Neural cell (in vitro differentiated cells): ENCODE measurements around the gene AIF1L. TPM values are rescaled to one million over a fixed set of nuclear protein-coding genes. Genes with fewer than 3 reads are reported as not detected.

ENCODE experiments used
- H2AFZ ChIP-seq: fragments of 200-600, 300-800 bp; sonication (generic), shearing (Covaris generic); 2 replicates; pipeline ENCODE4 v1.6.0; 2014; ENCODE audit warnings: low read depth, mild to moderate bottlenecking, antibody characterized with exemption, low read length, moderate library complexity
- H3F3A ChIP-seq: fragments of 200-600 bp; shearing (Covaris generic); 2 replicates; pipeline ENCODE4 v1.6.1; 2016; ENCODE audit warnings: mild to moderate bottlenecking, moderate library complexity, mixed read lengths, antibody characterized with exemption, low read length; ENCODE audit not compliant: insufficient read depth, poor library complexity, severe bottlenecking
- H3K27ac ChIP-seq: fragments of 200-600, 300-800 bp; sonication (generic), shearing (Covaris generic); 2 replicates; pipeline ENCODE4 v1.5.1; 2014; ENCODE audit warnings: mild to moderate bottlenecking, low read length, moderate library complexity
- H3K27me3 ChIP-seq: fragments of 300-800, 200-600 bp; sonication (generic), shearing (Covaris generic); 2 replicates; pipeline ENCODE4 v1.6.0; 2014; ENCODE audit warnings: mild to moderate bottlenecking, low read depth, low read length, moderate library complexity; ENCODE audit not compliant: insufficient read depth
- H3K36me3 ChIP-seq: fragments of 300-800, 200-600 bp; sonication (generic), shearing (Covaris generic); 2 replicates; pipeline ENCODE4 v1.5.1; 2014; ENCODE audit warnings: mild to moderate bottlenecking, antibody characterized with exemption, low read length, moderate library complexity; ENCODE audit not compliant: insufficient read depth
- H3K4me2 ChIP-seq: fragments of 300-800, 200-600 bp; sonication (generic), shearing (Covaris generic); 2 replicates; pipeline ENCODE4 v1.6.0; 2014; ENCODE audit warnings: mild to moderate bottlenecking, low read length
- H3K4me3 ChIP-seq: fragments of 300-800, 200-600 bp; sonication (generic), shearing (Covaris generic); 2 replicates; pipeline ENCODE4 v1.5.1; 2014; ENCODE audit warnings: mild to moderate bottlenecking, low read length, moderate library complexity
- H3K79me2 ChIP-seq: fragments of 200-600 bp; shearing (Covaris generic); replicated peaks from 2 replicates; pipeline ENCODE4 v1.6.0; 2014; ENCODE audit warnings: mild to moderate bottlenecking, low read length, moderate library complexity; ENCODE audit not compliant: insufficient read depth
- H3K9ac ChIP-seq: fragments of 300-800, 200-600 bp; sonication (generic), shearing (Covaris generic); 2 replicates; pipeline ENCODE4 v1.6.1; 2016; ENCODE audit warnings: mild to moderate bottlenecking, low read length, mixed read lengths
- H3K9me2 ChIP-seq: fragments of 200-600 bp; shearing (Covaris generic); 2 replicates; pipeline ENCODE4 v1.6.1; 2016; ENCODE audit warnings: mild to moderate bottlenecking, low read length, mixed read lengths; ENCODE audit not compliant: insufficient read depth
- H3K9me3 ChIP-seq: fragments of 200-600, 300-800 bp; sonication (generic), shearing (Covaris generic); 2 replicates; pipeline ENCODE4 v1.6.1; 2016; ENCODE audit warnings: mild to moderate bottlenecking, mixed run types, low read length, moderate library complexity, mixed read lengths
- H4K20me1 ChIP-seq: fragments of 200-600 bp; shearing (Covaris generic); 2 replicates; pipeline ENCODE4 v1.6.1; 2016; ENCODE audit warnings: mild to moderate bottlenecking, mixed run types; ENCODE audit not compliant: insufficient read depth
- CTCF ChIP-seq: fragments of 450-650 bp; IDR thresholded peaks from 2 replicates; pipeline ENCODE4 v1.5.1; 2014; ENCODE audit warnings: antibody characterized with exemption, mild to moderate bottlenecking, moderate library complexity; ENCODE audit not compliant: poor library complexity, severe bottlenecking
- EP300 ChIP-seq: fragments of 450-650 bp; conservative IDR thresholded peaks from 2 replicates; pipeline ENCODE4 v1.6.1; 2014; ENCODE audit warnings: antibody characterized with exemption, mild to moderate bottlenecking, moderate library complexity; ENCODE audit not compliant: poor library complexity, severe bottlenecking
- EZH2 ChIP-seq: fragments of 200-600, 300-800 bp; shearing (Covaris generic), sonication (generic); IDR thresholded peaks from 2 replicates; pipeline ENCODE4 v1.6.1; 2014; ENCODE audit warnings: antibody characterized with exemption, low read length, borderline replicate concordance, mild to moderate bottlenecking; ENCODE audit not compliant: insufficient read depth, poor library complexity, severe bottlenecking
- MXI1 ChIP-seq: fragments of 450-650 bp; conservative IDR thresholded peaks from 2 replicates; pipeline ENCODE4 v1.6.1; 2014; ENCODE audit warnings: antibody characterized with exemption, mild to moderate bottlenecking; ENCODE audit not compliant: poor library complexity, severe bottlenecking
- POLR2AphosphoS5 ChIP-seq: IDR thresholded peaks from 2 replicates; pipeline ENCODE4 v1.6.1; 2012
- RAD21 ChIP-seq: fragments of 450-650 bp; conservative IDR thresholded peaks from 2 replicates; pipeline ENCODE4 v1.6.1; 2014; ENCODE audit warnings: antibody characterized with exemption, mild to moderate bottlenecking, moderate library complexity
- REST ChIP-seq: IDR thresholded peaks from 2 replicates; pipeline ENCODE4 v1.6.1; 2012; ENCODE audit warnings: borderline replicate concordance
- SMC3 ChIP-seq: fragments of 450-650 bp; conservative IDR thresholded peaks from 2 replicates; pipeline ENCODE4 v1.6.1; 2014; ENCODE audit warnings: antibody characterized with exemption, mild to moderate bottlenecking, moderate library complexity; ENCODE audit not compliant: poor library complexity
- TAF1 ChIP-seq: IDR thresholded peaks from 2 replicates; pipeline ENCODE4 v1.6.1; 2012; ENCODE audit warnings: low read depth
- polyA plus RNA-seq: library from polyadenylated mRNA; depleted of rRNA; stranded (reverse); fragments of >200 nt; gene quantifications from 2 replicates; pipeline ENCODE4 v1.2.3, GENCODE V29; 2014

AIF1L gene
- polyA plus RNA-seq, 1 donor from 2014 or later, result 3.4 TPM

GRCh38 chr9:131145245-131145644 lies 48.9 kb downstream of the AIF1L start:
- H3K79me2 ChIP-seq, result no peaks in the 10 kb centered on the region
- H3K4me3 ChIP-seq, result no peak overlapping the region
- H4K20me1 ChIP-seq, result no peaks in the 10 kb centered on the region
- H3K9ac ChIP-seq, result no peak overlapping the region
- no peak overlapping the region for H3K27ac ChIP-seq
- TF ChIP-seq TAF1 (no peak), EP300 (no peak), RAD21 (no peak)
- no peaks in the 10 kb centered on the region for H3K27me3 ChIP-seq
- no peak overlapping the region for H3K4me2 ChIP-seq
- H3K36me3 ChIP-seq, result peaks cover 7% of the 10 kb centered on the region
- no peaks in the 10 kb centered on the region for H3K9me3 ChIP-seq
- H2AFZ ChIP-seq, result no peak overlapping the region
- H3K9me2 ChIP-seq, result no peaks in the 10 kb centered on the region
- no peaks in the 10 kb centered on the region for H3F3A ChIP-seq

- Histone ChIP-seq H3K4me2 (no peak overlapping the region), H3K27me3 (no peaks in the 10 kb centered on the region), H3K9me3 (no peaks in the 10 kb centered on the region), H3K4me3 (no peak overlapping the region), H3K36me3 (no peaks in the 10 kb centered on the region), H3K9ac (no peak overlapping the region), H3K79me2 (no peaks in the 10 kb centered on the region), H3F3A (no peaks in the 10 kb centered on the region), H2AFZ (no peak overlapping the region), H3K27ac (no peak overlapping the region), H3K9me2 (no peaks in the 10 kb centered on the region), H4K20me1 (no peaks in the 10 kb centered on the region)
- TF ChIP-seq RAD21 (no peak), EZH2 (no peak), EP300 (no peak), CTCF (no peak), MXI1 (no peak), POLR2AphosphoS5 (no peak), TAF1 (no peak), REST (no peak), SMC3 (no peak)
These were observed 49.9 kb downstream of the AIF1L start for GRCh38 chr9:131146186-131146585.

GRCh38 chr9:131148276-131148675 lies 51.9 kb downstream of the AIF1L start:
- H4K20me1 ChIP-seq, result no peaks in the 10 kb centered on the region
- TF ChIP-seq RAD21 (no peak), SMC3 (no peak), MXI1 (no peak), EP300 (no peak), POLR2AphosphoS5 (no peak), REST (no peak), CTCF (no peak), EZH2 (no peak), TAF1 (no peak)
- H3K9me2 ChIP-seq, result no peaks in the 10 kb centered on the region
- no peaks in the 10 kb centered on the region for H3K36me3 ChIP-seq
- H3K4me3 ChIP-seq, result no peak overlapping the region
- no peak overlapping the region for H3K9ac ChIP-seq
- H3K9me3 ChIP-seq, result no peaks in the 10 kb centered on the region
- H3K4me2 ChIP-seq, result no peak overlapping the region
- H3K27me3 ChIP-seq, result no peaks in the 10 kb centered on the region
- H3F3A ChIP-seq, result no peaks in the 10 kb centered on the region
- no peaks in the 10 kb centered on the region for H3K79me2 ChIP-seq
- H3K27ac ChIP-seq, result no peak overlapping the region
- H2AFZ ChIP-seq, result no peak overlapping the region
